IPS-20b (cell line): ENCODE results near the gene FAM151B.
A peak's percentile ranks its signal among the peaks of the same experiment; 100 is the strongest.
"Not testable (repeated sequence)": the region's sequence is repeated elsewhere in the genome, so short reads cannot be mapped to it uniquely, and the experiment has no call there.

ENCODE experiments used
- H3K27ac ChIP-seq: one replicate; pipeline ENCODE4 v1.5.1; 2013; ENCODE audit warnings: low read length
- H3K27me3 ChIP-seq: 2 replicates; pipeline ENCODE4 v1.6.1; 2013; ENCODE audit warnings: mild to moderate bottlenecking, low read length, inconsistent platforms; ENCODE audit not compliant: insufficient read depth
- H3K36me3 ChIP-seq: 2 replicates; pipeline ENCODE4 v1.6.1; 2013; ENCODE audit warnings: low read depth, mild to moderate bottlenecking, inconsistent platforms, low read length, moderate library complexity; ENCODE audit not compliant: insufficient read depth
- H3K4me1 ChIP-seq: 2 replicates; pipeline ENCODE4 v1.6.1; 2013; ENCODE audit warnings: mild to moderate bottlenecking, control low read depth, inconsistent platforms, low read length, moderate library complexity; ENCODE audit not compliant: insufficient read depth
- H3K4me3 ChIP-seq: 2 replicates; pipeline ENCODE4 v1.5.1; 2013; ENCODE audit warnings: mild to moderate bottlenecking, low read length, inconsistent platforms
- H3K9ac ChIP-seq: 2 replicates; pipeline ENCODE4 v1.6.1; 2013; ENCODE audit warnings: low read depth, mild to moderate bottlenecking, inconsistent platforms, low read length, moderate library complexity
- H3K9me3 ChIP-seq: 2 replicates; pipeline ENCODE4 v1.6.1; 2013; ENCODE audit warnings: mild to moderate bottlenecking, low read depth, low read length, inconsistent platforms; ENCODE audit not compliant: insufficient read depth

FAM151B gene

DNA sequence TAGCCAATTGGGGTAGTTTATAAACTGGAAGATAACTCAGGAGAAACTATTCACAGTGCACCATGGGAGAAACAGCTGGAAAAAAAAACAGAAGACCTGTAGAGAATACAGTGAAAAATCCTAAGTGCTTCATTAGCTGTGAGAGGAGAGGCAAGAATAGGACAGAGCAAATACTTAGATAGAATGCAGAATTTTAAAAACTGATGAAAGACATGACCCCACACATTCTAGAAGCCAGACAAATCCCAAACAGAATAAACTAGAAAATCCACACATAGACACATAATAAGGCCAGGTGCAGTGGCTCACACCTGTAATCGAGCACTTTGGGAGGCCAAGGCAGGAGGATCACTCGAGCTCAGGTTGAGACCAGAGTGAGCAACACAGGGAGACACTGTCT is 7.5 kb upstream of the FAM151B start:
- H3K9me3 ChIP-seq: 0 out of 2 replicates have a peak, but pooled peaks cover 3% of the 10 kb centered on the region
- H3K4me1 ChIP-seq: peaks cover 4% of the 10 kb centered on the region; the same call in 1 of the 2 replicates
- no peak overlapping the region for H3K9ac ChIP-seq
- no peak overlapping the region for H3K27ac ChIP-seq
- no peak overlapping the region for H3K4me3 ChIP-seq
- H3K27me3 ChIP-seq: no peaks in the 10 kb centered on the region
- peaks cover 14% of the 10 kb centered on the region; the same call in 1 of the 2 replicates for H3K36me3 ChIP-seq

DNA sequence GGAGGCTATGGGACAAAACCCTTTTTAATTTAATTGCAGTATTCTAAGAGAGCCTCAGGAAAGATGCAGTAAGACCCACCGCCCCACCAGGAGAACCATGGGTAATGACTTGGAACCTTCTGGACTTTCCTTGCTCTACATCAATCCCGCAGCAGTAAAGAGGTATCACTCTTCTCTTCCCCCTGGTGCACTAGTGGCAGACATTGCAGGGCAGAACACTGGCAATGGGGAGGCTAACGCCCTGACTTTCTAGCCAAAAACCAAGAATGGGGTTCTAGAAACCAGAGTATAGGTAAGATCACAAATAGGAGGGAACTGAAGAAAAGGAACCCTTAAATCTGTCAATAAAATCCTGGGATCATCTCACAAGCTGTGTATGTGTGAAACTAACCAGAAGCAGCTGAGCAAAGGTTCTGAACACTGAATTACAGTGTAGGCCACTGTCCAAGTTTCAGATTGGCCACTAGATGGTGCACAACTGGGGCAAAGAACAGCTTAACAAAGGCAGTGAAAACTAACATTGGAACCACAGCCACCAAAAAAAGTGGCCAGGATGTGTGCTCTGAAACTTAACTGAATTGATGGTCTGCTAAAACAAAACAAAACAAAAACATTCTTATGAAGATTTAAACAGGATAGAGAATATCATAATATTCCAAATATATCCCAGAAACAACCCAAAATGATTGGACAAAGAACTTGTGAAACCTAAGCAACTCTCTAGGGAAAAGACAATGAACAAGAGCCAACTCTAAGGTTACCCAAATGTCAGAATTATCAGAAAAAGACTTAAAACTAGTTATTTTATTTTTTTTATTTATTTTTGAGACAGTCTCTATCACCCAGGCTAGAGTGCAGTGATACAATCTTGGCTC is 6.6 kb upstream of the FAM151B start:
- Histone ChIP-seq H3K27me3 (peaks cover under 1% of the 10 kb centered on the region; the same call in 1 of the 2 replicates), H3K9me3 (0 out of 2 replicates have a peak, but pooled peaks cover 3% of the 10 kb centered on the region), H3K9ac (no peak overlapping the region), H3K36me3 (peaks cover 11% of the 10 kb centered on the region; the same call in 1 of the 2 replicates), H3K4me3 (no peak overlapping the region), H3K4me1 (peaks cover 4% of the 10 kb centered on the region; the same call in 1 of the 2 replicates), H3K27ac (no peak overlapping the region)

DNA sequence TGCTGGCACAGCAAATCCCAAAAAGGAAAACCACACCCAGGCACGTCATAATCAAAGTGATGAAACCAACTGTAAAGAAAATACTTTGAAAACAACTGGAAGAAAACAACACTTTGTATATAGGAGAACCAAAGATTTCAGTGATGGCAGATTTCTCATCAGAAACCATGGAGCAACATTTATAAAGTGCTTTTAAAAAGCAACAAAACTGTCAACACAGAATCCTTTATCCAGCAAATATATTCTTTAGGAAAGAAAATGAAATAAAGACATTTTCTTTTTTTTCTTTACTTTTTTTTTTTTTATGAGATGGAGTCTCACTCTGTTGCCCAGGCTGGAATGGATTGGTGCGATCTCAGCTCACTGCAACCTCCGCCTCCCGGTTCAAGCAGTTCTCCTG is 5.3 kb upstream of the FAM151B start:
- H3K27me3 ChIP-seq: peaks cover 9% of the 10 kb centered on the region
- no peak overlapping the region for H3K9ac ChIP-seq
- H3K4me1 ChIP-seq: peaks cover 4% of the 10 kb centered on the region; the same call in 1 of the 2 replicates
- H3K4me3 ChIP-seq: no peak overlapping the region
- H3K9me3 ChIP-seq: 0 out of 2 replicates have a peak, but pooled peaks cover 3% of the 10 kb centered on the region
- H3K27ac ChIP-seq: no peak overlapping the region
- H3K36me3 ChIP-seq: peaks cover 5% of the 10 kb centered on the region; the same call in 1 of the 2 replicates

DNA sequence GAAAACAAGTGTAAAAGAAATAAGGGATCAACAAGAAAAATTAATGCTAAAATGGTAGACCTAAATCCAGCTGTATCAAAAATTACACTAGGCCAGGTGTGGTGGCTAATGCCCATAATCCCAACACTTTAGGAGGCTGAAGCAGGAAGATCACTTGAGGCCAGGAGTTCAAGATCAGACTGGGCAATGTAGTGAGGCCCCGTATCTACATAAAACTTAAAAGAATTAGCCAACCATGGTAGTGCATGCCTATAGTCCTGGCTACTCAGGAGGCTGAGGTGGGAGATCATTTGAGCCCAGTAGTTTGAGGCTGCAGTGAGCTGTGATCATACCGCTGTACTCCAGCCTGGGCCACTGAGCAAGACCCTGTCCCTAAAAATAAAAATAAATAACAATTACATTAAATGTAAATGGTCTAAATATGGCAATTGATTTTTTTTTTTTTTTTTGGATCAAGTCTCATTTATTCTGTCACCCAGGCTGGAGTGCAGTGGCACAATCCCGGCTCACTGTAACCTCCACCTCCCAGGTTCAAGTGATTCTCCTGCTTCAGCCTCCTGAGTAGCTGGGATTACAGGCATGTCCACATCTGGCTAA is 4.2 kb upstream of the FAM151B start:
- H3K4me3 ChIP-seq: no peak overlapping the region
- H3K9ac ChIP-seq: no peak overlapping the region
- peaks cover 9% of the 10 kb centered on the region for H3K27me3 ChIP-seq
- H3K9me3 ChIP-seq: 0 out of 2 replicates have a peak, but pooled peaks cover 3% of the 10 kb centered on the region
- H3K27ac ChIP-seq: no peak overlapping the region
- H3K36me3 ChIP-seq: peaks cover 3% of the 10 kb centered on the region; the same call in 1 of the 2 replicates
- H3K4me1 ChIP-seq: peaks cover 4% of the 10 kb centered on the region; the same call in 1 of the 2 replicates

DNA sequence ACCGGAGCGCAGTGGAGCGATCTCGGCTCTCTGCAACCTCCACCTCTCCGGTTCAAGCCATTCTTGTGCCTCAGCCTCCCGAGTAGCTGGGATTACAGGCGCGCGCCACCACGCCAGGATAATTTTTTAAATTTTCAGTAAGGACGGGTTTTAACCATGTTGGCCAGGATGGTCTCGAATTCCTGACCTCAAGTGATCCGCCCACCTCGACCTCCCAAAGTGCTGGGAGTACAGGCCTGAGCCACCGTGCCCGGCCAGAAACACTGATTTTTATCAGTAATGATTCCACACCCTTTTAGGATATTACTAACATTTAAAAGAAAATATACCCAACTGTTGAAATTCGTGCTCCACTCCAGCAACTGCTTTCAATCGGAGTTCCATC is 464 bp upstream of the FAM151B start:
- Histone ChIP-seq H3K4me3 (peak overlapping the region; percentile 81), H3K27ac (no peak overlapping the region), H3K9ac (peak overlapping the region; percentile 66; the same call in 1 of the 2 replicates), H3K27me3 (peaks cover 9% of the 10 kb centered on the region), H3K9me3 (0 out of 2 replicates have a peak, but pooled peaks cover 3% of the 10 kb centered on the region), H3K36me3 (peaks cover under 1% of the 10 kb centered on the region; the same call in 1 of the 2 replicates), H3K4me1 (no peaks in the 10 kb centered on the region; the same call in 1 of the 2 replicates)

DNA sequence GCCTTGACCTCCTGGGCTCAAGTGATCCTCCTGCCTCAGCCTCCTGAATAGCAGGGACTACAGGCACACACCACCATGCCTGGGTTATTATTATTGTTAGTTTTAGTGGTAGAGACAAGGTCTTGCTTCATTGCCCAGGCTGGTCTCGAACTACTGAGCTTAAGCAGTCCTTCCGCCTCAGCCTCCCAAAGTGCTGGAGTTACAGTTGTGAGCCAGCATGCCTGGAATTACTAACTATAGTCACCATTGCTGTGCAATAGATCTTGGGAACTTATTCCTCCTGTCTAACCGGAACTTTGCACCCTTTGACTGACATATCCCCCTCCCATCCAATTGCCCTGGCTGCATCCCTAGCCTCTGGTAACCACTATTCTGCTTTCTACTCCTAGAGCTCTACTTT is 3.4 kb downstream of the FAM151B start:
- H3K4me3 ChIP-seq: no peak overlapping the region
- peaks cover 8% of the 10 kb centered on the region for H3K27me3 ChIP-seq
- H3K9me3 ChIP-seq: no peaks in the 10 kb centered on the region; the same call in 1 of the 2 replicates
- no peak overlapping the region for H3K9ac ChIP-seq
- H3K4me1 ChIP-seq: peaks cover 9% of the 10 kb centered on the region; the same call in 1 of the 2 replicates
- H3K27ac ChIP-seq: no peak overlapping the region
- H3K36me3 ChIP-seq: no peaks in the 10 kb centered on the region

DNA sequence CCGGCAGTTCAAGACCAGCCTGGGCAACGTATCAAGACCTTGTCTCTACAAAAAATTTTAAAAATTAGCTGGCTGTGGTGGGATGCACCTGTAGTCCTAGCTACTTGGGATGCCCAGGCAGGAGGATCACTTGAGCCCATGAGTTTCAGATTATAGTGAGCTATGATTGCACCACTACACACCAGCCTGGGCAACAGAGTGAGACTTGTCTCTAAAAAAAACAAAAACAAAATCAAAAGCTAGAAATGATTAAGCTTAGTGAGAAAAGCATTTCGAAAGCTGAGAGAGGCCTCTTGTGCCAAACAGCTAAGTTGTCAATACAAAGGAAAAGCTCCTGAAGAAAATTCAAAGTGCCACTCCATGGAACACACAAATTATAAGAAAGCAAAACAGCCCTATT is 4.8 kb downstream of the FAM151B start:
- Histone ChIP-seq H3K27ac (no peak overlapping the region), H3K9ac (peak overlapping the region; percentile 1; the same call in 1 of the 2 replicates)

DNA sequence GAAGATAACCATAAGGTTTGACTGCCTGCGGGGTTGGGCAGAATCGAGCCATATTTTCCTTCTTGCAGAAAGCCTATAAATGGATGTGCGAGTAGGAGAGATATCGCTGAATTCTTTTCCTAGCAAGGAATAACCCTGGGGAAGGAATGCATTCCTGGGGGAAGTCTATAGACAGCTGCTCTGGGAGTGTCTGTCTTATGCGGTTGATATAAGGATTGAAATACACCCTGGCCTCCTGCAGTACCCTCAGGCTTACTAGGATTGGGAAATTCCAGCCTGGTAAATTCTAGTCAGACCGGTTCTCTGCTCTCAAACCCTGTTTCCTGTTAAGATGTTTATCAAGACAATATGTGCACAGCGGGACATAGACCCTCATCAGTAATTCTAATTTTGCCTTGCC is 5.5 kb downstream of the FAM151B start:
- H3K9me3 ChIP-seq, H3K27me3 ChIP-seq, H3K36me3 ChIP-seq, H3K4me3 ChIP-seq, H3K27ac ChIP-seq: not testable (repeated sequence)
- Histone ChIP-seq H3K4me1 (peaks cover 12% of the 10 kb centered on the region; the same call in 1 of the 2 replicates), H3K9ac (peak overlapping the region; percentile 1; the same call in 1 of the 2 replicates)

More for the DNA sequence above, 4.8 kb downstream of the FAM151B start:
- H3K4me3 ChIP-seq: 0 out of 2 replicates have a peak overlapping the region, but pooled peaks have one; percentile 24
- H3K36me3 ChIP-seq: no peaks in the 10 kb centered on the region
- peaks cover 12% of the 10 kb centered on the region; the same call in 1 of the 2 replicates for H3K4me1 ChIP-seq
- no peaks in the 10 kb centered on the region; the same call in 1 of the 2 replicates for H3K9me3 ChIP-seq
- no peaks in the 10 kb centered on the region for H3K27me3 ChIP-seq

DNA sequence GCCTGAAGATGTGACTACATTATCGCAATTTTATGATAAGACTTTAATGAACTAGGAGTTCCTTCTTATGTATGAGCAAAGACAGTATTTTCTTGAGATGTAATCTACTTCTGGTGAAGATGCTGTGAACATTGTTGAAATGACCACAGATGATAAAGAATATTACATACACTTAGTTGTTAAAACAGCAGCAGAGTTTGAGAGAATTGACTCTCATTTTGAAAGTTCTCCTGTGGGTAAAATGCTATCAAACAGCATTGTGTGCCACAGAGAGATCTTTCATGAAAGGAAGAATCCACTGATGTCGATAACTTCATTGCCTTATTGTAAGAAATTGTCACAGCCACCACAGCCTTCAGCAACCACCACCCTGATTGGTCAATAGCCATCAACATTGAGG is 8.0 kb downstream of the FAM151B start:
- H3K9ac ChIP-seq: no peak overlapping the region
- H3K4me3 ChIP-seq: no peak overlapping the region
- no peak overlapping the region for H3K27ac ChIP-seq
- H3K36me3 ChIP-seq: no peaks in the 10 kb centered on the region
- H3K9me3 ChIP-seq: no peaks in the 10 kb centered on the region; the same call in 1 of the 2 replicates
- H3K4me1 ChIP-seq: peaks cover 12% of the 10 kb centered on the region; the same call in 1 of the 2 replicates
- H3K27me3 ChIP-seq: no peaks in the 10 kb centered on the region

DNA sequence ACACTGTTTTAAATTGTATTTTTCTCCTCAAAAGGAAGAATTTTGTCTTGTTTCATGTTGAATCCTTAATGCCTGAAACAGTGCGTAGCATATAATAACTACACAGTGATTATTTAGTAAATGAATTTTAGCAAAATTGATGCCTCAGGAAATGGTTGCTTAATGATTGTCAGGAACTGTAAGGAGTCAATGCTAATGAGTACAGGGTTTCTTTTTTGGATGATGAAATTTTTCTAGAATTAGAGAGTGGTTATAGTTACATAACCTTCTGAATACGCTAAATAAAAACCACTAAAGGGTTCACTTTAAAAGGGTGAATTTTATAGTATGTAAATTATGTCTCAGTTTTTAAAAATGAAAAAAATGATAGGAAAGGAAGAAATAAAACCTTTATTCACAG is 14.9 kb downstream of the FAM151B start:
- Histone ChIP-seq H3K4me3 (no peak overlapping the region), H3K9ac (no peak overlapping the region), H3K4me1 (no peaks in the 10 kb centered on the region), H3K36me3 (no peaks in the 10 kb centered on the region), H3K27me3 (no peaks in the 10 kb centered on the region), H3K27ac (no peak overlapping the region), H3K9me3 (no peaks in the 10 kb centered on the region)

DNA sequence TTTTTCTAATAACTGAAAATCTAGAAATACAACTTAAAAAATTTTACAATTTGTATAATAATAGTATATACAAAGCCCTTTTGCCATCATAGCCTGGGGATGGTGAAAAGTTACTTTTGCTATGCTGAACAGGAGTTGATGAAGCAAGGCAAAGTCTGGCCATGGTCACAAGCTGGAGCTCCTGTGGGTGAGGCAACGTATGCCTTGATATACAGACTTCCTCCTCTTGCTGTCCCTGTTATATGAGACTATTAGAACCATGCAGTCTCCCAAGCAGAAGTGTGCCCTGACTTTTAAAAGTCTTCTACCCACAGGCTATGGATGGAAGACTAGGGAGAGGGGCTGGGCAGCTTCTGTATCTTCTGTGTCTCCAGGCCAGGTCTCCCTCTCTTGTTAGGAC is 15.7 kb downstream of the FAM151B start:
- no peak overlapping the region for H3K27ac ChIP-seq
- no peaks in the 10 kb centered on the region for H3K9me3 ChIP-seq
- no peaks in the 10 kb centered on the region for H3K36me3 ChIP-seq
- no peaks in the 10 kb centered on the region for H3K27me3 ChIP-seq
- no peaks in the 10 kb centered on the region for H3K4me1 ChIP-seq
- H3K9ac ChIP-seq: no peak overlapping the region
- H3K4me3 ChIP-seq: no peak overlapping the region
